CD4-positive, alpha-beta T cell treated with Interferon gamma for 1 hour (primary cell): ENCODE measurements around the gene DTD1.

Experiments used
- DNase-seq: peaks from one replicate; pipeline ENCODE4 v3.0.0-alpha.2; 2020

The DTD1 gene

DNA sequence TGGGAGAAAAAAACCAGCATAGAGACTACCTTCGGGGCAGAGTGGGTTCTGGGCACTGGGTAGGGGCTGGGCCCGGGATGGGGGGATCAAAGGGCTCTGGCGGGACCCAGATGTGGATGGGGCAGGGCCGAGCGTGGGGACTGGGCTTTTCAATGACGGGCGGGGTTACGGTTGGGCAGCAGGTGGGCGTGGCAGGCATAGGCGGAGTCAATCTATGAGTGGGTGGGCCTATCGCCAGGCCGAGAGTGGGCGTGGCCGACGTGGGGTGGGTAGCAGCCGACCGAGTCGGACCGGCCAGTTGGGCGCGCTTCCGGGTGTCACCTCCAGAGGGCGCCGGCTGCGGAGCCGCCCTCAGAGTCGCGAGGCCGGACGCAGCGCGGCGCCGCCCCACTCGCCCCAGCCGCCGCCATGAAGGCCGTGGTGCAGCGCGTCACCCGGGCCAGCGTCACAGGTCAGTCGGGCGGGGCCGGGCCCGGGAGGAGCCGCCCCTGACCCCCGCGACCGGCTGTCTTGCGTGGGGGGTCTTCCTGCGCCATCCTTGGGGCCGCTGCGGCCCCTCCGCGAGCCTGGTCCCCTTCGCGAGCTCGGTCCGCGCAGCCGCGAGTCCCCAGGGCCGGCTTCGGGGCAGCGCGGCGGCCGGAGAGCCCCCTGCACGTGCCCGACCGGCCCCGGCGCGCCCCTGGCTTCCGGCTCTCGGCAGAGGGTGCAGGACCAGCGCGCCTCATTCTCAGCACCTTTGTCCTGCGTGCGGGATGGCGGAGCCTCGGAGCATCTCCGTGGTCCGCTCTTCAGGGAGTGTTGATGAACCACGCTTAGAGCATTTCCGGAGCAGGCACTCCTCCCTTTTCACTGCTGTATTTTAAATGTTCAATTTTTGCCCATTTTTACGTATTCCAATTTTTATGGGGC is at the start of gene DTD1:
Gene DTD1 (plus strand): TSS at position 390 of the 909 bp plus-strand sequence. CDS start 19 bp downstream, at position 409.
- DNase-seq, result peak; percentile 85

GRCh38 chr20:18541741-18542140 is 46.1 kb upstream of the DTD1 start:
- no peak for DNase-seq

GRCh38 chr20:18543216-18543615 is 44.6 kb upstream of the DTD1 start:
- no peak for DNase-seq

- no peak for DNase-seq
These were observed 43.9 kb upstream of the DTD1 start for GRCh38 chr20:18543932-18544331.

DNA sequence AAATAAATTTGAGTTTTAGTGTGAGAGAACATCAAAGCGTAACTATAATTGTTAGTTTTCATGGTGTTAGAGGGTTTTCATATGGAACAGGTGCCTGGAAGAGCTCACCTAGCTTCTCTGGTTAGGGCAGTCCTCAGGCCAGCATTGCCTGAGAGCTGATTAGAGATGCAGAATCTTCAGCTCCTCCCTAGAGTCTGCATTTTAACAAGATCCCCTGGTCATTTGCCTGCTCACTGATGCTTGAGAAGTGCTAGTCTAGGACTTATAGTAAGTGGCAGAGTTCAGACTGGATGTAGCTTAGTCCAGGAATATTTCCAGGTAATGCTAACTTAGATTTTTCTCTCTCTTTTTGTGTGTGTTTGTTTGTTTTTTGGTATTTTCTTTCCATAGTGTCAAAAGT is 42.3 kb upstream of the DTD1 start:
- no peak for DNase-seq

- DNase-seq, result no peak
These were observed 39.4 kb upstream of the DTD1 start for GRCh38 chr20:18548465-18548864.

- no peak for DNase-seq
These were observed 34.1 kb upstream of the DTD1 start for GRCh38 chr20:18553746-18554145.

GRCh38 chr20:18566892-18567738 is 20.7 kb upstream of the DTD1 start, which contains the start of gene SMIM26:
Gene SMIM26, plus strand, starts transcription at chr20:18567432. Its CDS starts 47 bp downstream, at chr20:18567479.
- peak; percentile 93 for DNase-seq

- no peak for DNase-seq
These were observed 20.1 kb upstream of the DTD1 start for GRCh38 chr20:18567739-18568091.

DNA sequence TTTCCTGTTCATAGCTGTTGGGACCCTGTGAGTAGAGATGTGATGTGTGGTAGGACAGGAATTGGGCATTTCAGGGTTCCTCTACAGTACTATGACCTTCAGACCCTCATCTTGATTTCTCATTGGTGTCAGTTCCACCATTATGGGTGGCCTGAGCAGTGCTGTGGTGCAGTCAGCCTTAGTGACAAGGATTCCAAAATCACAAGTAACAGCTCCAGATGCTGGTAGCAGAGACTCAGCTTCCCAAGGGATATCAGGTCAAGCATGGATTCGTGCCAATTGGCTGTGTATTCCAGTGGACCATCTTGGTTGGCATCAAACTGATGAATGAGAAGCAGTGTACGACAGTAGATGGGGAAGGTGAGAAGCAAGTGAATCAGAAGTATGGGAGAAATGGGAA is 16.8 kb upstream of the DTD1 start:
- no peak for DNase-seq

GRCh38 chr20:18571578-18571977 is 16.3 kb upstream of the DTD1 start:
- DNase-seq, result no peak

DNA sequence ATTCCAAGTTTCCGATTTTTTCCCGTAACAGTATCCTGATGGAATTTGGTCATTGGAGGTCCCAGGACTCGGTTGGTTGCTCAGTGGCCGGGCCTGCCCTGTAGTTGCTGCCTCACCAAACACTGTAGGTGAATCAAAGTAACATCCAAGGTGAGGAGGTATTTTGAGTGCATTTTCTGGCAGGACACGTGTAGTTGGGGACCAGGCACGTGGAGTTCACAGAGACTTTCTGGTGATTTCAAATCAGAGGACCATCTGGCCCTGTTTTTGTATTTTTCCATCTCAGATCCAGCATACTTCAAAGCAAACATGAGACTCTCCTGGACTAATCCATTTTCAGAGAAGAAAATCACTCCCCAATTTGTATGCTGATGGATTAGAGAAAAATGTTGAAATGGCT is 9.9 kb upstream of the DTD1 start:
- no peak for DNase-seq

- DNase-seq, result no peak
These were observed 9.3 kb upstream of the DTD1 start for GRCh38 chr20:18578581-18578980.

- DNase-seq, result no peak
These were observed 7.8 kb upstream of the DTD1 start for GRCh38 chr20:18580012-18580411.

- no peak for DNase-seq
These were observed 2.7 kb upstream of the DTD1 start for GRCh38 chr20:18585134-18585533.

GRCh38 chr20:18588574-18588933 is 700 bp downstream of the DTD1 start:
- DNase-seq, result no peak

DNA sequence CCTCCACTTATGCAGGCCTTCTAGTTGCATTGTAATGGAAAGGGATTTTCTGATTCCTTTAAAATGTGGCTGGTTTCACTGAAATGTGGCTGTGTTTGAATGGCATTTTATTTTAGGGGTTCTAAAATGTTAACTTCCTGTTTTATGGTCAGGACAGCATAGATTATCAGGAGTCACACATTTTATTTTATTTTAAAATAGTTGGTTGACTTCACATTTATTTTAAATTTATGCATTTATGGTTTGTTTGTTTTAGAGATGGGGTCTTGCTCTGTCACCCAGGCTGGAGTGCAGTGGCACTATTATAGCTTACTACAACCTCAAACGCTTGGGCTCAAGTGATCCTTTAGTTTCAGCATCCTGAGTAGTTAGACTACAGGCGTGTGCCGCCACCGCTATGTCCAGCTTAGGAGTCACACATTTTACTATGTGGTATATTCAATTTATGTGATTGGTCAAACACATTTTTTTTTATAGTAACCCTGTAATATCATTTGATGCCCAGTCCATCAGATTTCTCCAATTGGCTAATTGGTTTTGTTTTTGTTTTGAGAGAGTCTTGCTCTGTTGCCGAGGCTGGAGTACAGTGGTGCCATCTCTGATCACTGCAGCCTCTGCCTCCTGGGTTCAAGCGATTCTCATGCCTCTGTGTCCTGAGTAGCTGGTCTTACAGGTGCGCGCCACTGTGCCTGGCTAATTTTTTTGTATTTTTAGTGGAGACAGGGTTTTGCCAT is 2.3 kb downstream of the DTD1 start:
- DNase-seq, result no peak

DNA sequence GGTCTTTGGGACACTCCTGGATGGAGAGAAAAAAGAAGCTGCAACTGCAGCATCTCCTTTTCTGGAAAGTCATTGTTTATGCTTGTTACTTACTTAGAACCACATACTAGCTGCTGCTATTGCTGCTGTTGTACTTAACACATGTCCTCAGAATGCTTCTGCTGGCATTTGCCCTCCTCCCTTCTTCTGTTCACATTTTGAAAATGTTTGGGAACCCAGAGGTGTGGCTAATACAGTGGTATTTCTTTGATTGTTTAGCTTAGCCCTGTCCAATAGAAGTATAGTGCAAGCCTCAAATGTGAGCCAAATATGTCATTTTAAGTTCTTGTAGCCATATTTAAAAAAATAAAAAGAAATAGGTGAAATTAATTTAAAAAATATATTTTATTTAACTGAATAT is 8.4 kb downstream of the DTD1 start:
- no peak for DNase-seq

- DNase-seq, result no peak
These were observed 21.9 kb downstream of the DTD1 start for GRCh38 chr20:18609741-18610140.

- no peak for DNase-seq
These were observed 23.6 kb downstream of the DTD1 start for GRCh38 chr20:18611492-18611891.

GRCh38 chr20:18613553-18613952 is 25.7 kb downstream of the DTD1 start:
- no peak for DNase-seq

DNA sequence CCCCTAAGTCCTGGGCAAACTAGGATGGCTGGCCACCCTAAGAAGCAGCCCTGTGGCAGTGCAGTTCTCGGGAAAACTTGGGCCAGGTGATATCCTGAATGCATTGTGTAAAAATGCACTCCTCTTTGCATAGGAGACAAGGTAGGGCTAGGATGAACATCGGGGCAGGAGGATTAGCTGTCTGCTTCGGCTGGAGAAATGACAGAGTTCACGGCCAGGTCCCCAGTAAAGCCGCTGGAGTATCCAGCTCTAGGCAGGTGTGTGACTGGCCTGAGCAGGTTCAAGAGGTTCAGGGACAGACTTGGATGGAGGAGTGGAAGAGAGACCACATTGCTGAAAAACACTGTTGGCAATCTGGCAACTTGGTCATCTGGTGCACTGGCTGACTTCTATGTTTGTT is 26.4 kb downstream of the DTD1 start:
- no peak for DNase-seq

DNA sequence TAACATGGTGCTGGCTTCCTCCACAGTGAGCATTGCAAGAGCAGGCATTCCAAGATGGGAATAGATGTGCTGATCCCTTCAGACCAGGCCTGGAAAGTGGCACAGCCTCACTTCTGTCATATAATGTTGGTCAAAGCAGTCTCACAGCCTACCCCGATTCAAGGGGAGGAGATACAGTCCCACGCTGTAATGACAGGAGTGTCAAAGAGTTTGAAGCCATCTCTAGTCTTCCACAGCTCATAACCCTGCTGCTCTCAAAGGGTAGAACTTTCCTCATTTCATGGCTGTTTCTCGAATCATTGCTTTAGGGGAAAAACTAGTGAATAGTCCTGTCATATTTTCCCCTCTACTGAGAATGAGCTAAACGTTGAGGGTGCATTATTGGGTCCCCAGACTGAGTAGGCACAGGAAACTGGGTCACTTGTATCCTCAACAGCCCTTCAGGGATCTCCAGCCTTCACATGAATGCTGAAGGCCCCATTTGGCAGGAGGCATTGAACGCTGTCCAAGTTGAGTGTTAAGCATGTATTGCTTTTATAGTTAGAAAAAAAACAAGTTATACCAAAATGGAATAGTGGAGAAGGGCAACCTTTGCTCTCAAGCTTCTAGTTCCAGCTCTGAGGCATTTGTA is 27.3 kb downstream of the DTD1 start:
- DNase-seq, result no peak
